Measurements from ENCODE around the gene ZHX3. TPM values are rescaled to one million over a fixed set of nuclear protein-coding genes. Genes with fewer than 3 reads are reported as not detected.

The ZHX3 gene
- total and polyA plus RNA-seq, 4 donors = 3.2 to 30.0 (median 8.0) TPM

DNA sequence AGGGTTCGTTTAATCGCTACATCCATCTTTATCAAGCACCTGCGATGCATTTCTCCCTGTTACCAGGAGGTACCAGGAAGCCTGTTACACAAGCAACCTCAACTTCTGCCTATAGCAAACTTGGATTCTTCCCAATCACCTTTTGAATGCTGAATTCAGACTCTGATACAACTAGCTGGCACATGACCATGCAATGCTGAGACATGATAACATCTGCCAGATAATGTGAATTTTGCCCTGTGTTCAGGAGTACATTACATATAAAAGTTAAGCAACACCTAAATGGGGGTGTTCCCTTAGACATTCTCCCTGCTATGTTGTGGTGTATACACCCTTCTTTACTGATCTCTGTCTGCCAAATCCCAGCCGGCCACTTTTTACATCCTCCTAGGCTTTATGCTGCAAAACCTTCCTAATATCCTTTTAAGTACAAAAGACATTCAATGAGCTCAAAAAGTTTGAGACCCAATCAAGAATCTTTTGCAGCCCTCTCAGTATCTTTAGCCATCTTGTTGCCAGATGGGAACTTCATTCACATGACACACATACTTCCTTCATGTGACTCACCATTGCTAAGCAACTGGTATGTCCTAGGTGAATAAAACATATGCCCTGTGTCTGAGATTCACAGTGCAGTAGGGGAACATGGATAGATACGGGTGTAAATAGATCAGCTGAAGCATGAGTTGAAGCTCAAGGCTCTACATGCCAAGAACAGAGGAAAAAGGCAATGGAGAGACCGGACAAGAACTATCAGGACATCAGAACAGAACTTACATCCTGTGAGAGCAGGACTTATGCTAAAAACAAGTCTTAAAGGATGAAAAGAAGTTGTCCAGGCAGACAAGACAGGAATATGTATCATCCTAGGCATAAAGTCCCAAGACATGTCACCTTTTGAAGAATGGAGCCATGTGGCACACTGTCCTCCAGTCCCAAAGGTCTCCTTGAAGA lies 84.3 kb downstream of the ZHX3 start (continued):
- TF ChIP-seq, protein P1, sequence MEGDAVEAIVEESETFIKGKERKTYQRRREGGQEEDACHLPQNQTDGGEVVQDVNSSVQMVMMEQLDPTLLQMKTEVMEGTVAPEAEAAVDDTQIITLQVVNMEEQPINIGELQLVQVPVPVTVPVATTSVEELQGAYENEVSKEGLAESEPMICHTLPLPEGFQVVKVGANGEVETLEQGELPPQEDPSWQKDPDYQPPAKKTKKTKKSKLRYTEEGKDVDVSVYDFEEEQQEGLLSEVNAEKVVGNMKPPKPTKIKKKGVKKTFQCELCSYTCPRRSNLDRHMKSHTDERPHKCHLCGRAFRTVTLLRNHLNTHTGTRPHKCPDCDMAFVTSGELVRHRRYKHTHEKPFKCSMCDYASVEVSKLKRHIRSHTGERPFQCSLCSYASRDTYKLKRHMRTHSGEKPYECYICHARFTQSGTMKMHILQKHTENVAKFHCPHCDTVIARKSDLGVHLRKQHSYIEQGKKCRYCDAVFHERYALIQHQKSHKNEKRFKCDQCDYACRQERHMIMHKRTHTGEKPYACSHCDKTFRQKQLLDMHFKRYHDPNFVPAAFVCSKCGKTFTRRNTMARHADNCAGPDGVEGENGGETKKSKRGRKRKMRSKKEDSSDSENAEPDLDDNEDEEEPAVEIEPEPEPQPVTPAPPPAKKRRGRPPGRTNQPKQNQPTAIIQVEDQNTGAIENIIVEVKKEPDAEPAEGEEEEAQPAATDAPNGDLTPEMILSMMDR (IDR thresholded peaks at IDR 0.05; ENCODE audit: low read depth, low read length, missing input control) = no peak
- TF ChIP-seq HNF4A (conservative IDR thresholded peaks at IDR 0.05) (peak; percentile 98 to 99), NR2F2 (IDR thresholded peaks at IDR 0.05) (no peak), EGR1 (IDR thresholded peaks at IDR 0.05; ENCODE audit: low read depth in 2 of 2) (peak in 1 of 2 donors; percentile 18), FOXA1 (IDR thresholded peaks at IDR 0.05) (no peak), ATF3 (IDR thresholded peaks at IDR 0.05) (no peak)

GRCh38 chr20:41231136-41231535 lies 86.4 kb downstream of the ZHX3 start:
- Histone ChIP-seq H3K27ac (ENCODE audit: low read depth in 1 of 2, low read length in 2 of 2) (no peak overlapping the region), H3K4me1 (ENCODE audit: control insufficient read depth in 4 of 4, insufficient read depth in 4 of 4, low read length in 3 of 4) (peaks cover 7 to 29% (median 20%) of the 10 kb centered on the region in 4 donors), H3K27me3 (ENCODE audit: control insufficient read depth in 4 of 4, insufficient read depth in 4 of 4, low read length in 3 of 4) (no peaks in the 10 kb centered on the region), H3K9ac (ENCODE audit: low read depth in 1 of 2, low read length in 2 of 2) (no peak overlapping the region), H3K36me3 (ENCODE audit: control insufficient read depth in 4 of 4, insufficient read depth in 3 of 4, low read depth in 1 of 4, low read length in 3 of 4) (no peaks in the 10 kb centered on the region), H3K4me3 (ENCODE audit: low read depth in 1 of 3, low read length in 3 of 3) (no peak overlapping the region), H3K9me3 (ENCODE audit: control insufficient read depth in 4 of 4, low read length in 3 of 4) (no peaks in the 10 kb centered on the region)
- TF ChIP-seq SP1 (IDR thresholded peaks at IDR 0.05) (no peak), TAF1 (conservative IDR thresholded peaks at IDR 0.05) (no peak)
- 100% methylated on average over 1 of the region's 1 CpG for WGBS
- DNase-seq (ENCODE audit: low spot score) = no peak

GRCh38 chr20:41230136-41230535 lies 87.4 kb downstream of the ZHX3 start:
- Histone ChIP-seq H3K4me3 (ENCODE audit: low read depth in 1 of 3, low read length in 3 of 3) (no peak overlapping the region), H3K27me3 (ENCODE audit: control insufficient read depth in 4 of 4, insufficient read depth in 4 of 4, low read length in 3 of 4) (no peaks in the 10 kb centered on the region), H3K27ac (ENCODE audit: low read depth in 1 of 2, low read length in 2 of 2) (no peak overlapping the region), H3K9ac (ENCODE audit: low read depth in 1 of 2, low read length in 2 of 2) (no peak overlapping the region), H3K36me3 (ENCODE audit: control insufficient read depth in 4 of 4, insufficient read depth in 3 of 4, low read depth in 1 of 4, low read length in 3 of 4) (no peaks in the 10 kb centered on the region), H3K9me3 (ENCODE audit: control insufficient read depth in 4 of 4, low read length in 3 of 4) (no peaks in the 10 kb centered on the region), H3K4me1 (ENCODE audit: control insufficient read depth in 4 of 4, insufficient read depth in 4 of 4, low read length in 3 of 4) (peaks cover 7 to 29% (median 20%) of the 10 kb centered on the region in 4 donors)
- 94% methylated on average over 3 of the region's 3 CpGs for WGBS
- no peak for DNase-seq (ENCODE audit: low spot score)
- TF ChIP-seq FOXA2 (IDR thresholded peaks at IDR 0.05) = no peak
- TF ChIP-seq, protein P1 (IDR thresholded peaks at IDR 0.05; ENCODE audit: low read depth, low read length, missing input control) = no peak
- no peak for TF ChIP-seq TAF1 (conservative IDR thresholded peaks at IDR 0.05)
- no peak for TF ChIP-seq YY1 (IDR thresholded peaks at IDR 0.05)
- no peak for TF ChIP-seq RAD21 (IDR thresholded peaks at IDR 0.05)
- no peak for TF ChIP-seq GABPA (IDR thresholded peaks at IDR 0.05 in 1 of 2, conservative IDR thresholded peaks at IDR 0.05 in 1 of 2)
- TF ChIP-seq NR2F2 (IDR thresholded peaks at IDR 0.05) = no peak
- no peak for TF ChIP-seq REST (IDR thresholded peaks at IDR 0.05)
- TF ChIP-seq JUND (IDR thresholded peaks at IDR 0.05) = no peak
- no peak for TF ChIP-seq EGR1 (IDR thresholded peaks at IDR 0.05; ENCODE audit: low read depth in 2 of 2)
- no peak for TF ChIP-seq ATF3 (IDR thresholded peaks at IDR 0.05)

Data from liver (tissue), 9 donors.